Right lobe of liver (tissue), 4 donors: ENCODE results near the gene SLC5A11.

Experiments used
- CTCF ChIP-seq, 4 donors: fragments of 200-600 bp in 3 of 4; fragments of 450-650 bp in 1 of 4; IDR thresholded peaks; one replicate each; pipeline versions ENCODE4 v1.5.1 to v1.8.0; 2016 to 2022; ENCODE audit warnings: antibody characterized with exemption in 4 of 4, mild to moderate bottlenecking in 2 of 4
- POLR2A ChIP-seq: fragments of 450-650 bp; IDR thresholded peaks from one replicate; pipeline ENCODE4 v1.6.1; 2017; ENCODE audit warnings: antibody characterized with exemption, mild to moderate bottlenecking
- donor health status: DM: no; HTN: no; CAD: no.
- donor health status: DM: no; HTN: no; CAD: no.
- donor health status: DM: no; HTN: yes; CAD: no.

- TF ChIP-seq CTCF (IDR thresholded peaks at IDR 0.05) (no peak), POLR2A (no peak)
These were observed 33.9 kb downstream of the SLC5A11 start for GRCh38 chr16:24879684-24880083.
